Neutrophil (primary cell): ENCODE results near the gene RAD1.

Experiments used
- H3K27ac ChIP-seq: fragments of 200-600 bp; sonication (generic); 2 replicates; pipeline ENCODE4 v1.5.1; 2016; ENCODE audit warnings: mild to moderate bottlenecking, moderate library complexity
- H3K27me3 ChIP-seq: fragments of 200-600 bp; sonication (generic); 2 replicates; pipeline ENCODE4 v1.6.0; 2016; ENCODE audit warnings: mild to moderate bottlenecking
- H3K36me3 ChIP-seq: fragments of 200-600 bp; sonication (generic); 2 replicates; pipeline ENCODE4 v1.5.1; 2017
- H3K4me1 ChIP-seq, 2 experiments: fragments of 200-600 bp in 1 of 2; sonication (generic) in 1 of 2; 1 replicate in 1 of 2; 2 replicates in 1 of 2; pipeline versions ENCODE4 v1.5.1 to v1.6.1; 2013 to 2016; ENCODE audit warnings: low read depth in 1 of 2, low read length in 1 of 2, mild to moderate bottlenecking in 1 of 2, moderate library complexity in 1 of 2; ENCODE audit not compliant: control insufficient read depth in 1 of 2, insufficient read depth in 1 of 2
- H3K4me3 ChIP-seq, 2 experiments: fragments of 200-600 bp in 1 of 2; sonication (generic) in 1 of 2; 1 replicate in 1 of 2; 2 replicates in 1 of 2; pipeline ENCODE4 v1.5.1; 2013 to 2016; ENCODE audit warnings: low read depth in 1 of 2, low read length in 1 of 2, mild to moderate bottlenecking in 1 of 2, moderate library complexity in 1 of 2
- H3K9me3 ChIP-seq: fragments of 200-600 bp; sonication (generic); 2 replicates; pipeline ENCODE4 v1.5.1; 2016
- TF ChIP-seq, protein P1 (sequence below): fragments of 200-600 bp; sonication (generic); IDR thresholded peaks from 2 replicates; pipeline ENCODE4 v1.5.1; 2016; ENCODE audit warnings: antibody characterized with exemption

The RAD1 gene

DNA sequence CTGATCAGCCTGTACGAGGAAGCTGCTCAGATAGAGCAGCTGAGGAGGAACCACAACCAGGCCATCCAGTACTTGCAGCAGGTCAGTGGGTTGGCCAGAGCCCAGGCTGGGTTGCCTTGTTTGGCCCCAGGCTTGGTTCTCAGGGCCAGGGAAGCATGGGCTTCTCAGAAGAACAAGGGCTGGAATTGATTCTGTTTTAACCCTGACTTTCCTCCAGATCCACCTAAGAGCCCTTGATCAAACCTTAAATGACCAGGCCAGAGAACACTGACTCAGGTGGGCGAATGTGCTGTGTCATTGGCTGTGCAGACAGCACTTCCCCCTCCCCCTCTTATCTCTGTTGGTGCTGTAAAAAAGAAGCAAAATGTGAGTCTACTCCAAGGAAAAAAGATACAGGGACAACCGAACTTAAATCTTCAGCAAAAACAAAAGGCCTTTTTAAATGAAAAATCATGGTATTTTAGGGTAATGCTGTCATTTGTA, 48.3 kb downstream of the RAD1 start:
- H3K36me3 ChIP-seq, result no peaks in the 10 kb centered on the region
- TF ChIP-seq, protein P1, sequence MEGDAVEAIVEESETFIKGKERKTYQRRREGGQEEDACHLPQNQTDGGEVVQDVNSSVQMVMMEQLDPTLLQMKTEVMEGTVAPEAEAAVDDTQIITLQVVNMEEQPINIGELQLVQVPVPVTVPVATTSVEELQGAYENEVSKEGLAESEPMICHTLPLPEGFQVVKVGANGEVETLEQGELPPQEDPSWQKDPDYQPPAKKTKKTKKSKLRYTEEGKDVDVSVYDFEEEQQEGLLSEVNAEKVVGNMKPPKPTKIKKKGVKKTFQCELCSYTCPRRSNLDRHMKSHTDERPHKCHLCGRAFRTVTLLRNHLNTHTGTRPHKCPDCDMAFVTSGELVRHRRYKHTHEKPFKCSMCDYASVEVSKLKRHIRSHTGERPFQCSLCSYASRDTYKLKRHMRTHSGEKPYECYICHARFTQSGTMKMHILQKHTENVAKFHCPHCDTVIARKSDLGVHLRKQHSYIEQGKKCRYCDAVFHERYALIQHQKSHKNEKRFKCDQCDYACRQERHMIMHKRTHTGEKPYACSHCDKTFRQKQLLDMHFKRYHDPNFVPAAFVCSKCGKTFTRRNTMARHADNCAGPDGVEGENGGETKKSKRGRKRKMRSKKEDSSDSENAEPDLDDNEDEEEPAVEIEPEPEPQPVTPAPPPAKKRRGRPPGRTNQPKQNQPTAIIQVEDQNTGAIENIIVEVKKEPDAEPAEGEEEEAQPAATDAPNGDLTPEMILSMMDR, result no peak
- no peak overlapping the region for H3K4me3 ChIP-seq
- no peaks in the 10 kb centered on the region for H3K4me1 ChIP-seq
- H3K9me3 ChIP-seq, result no peaks in the 10 kb centered on the region
- H3K27me3 ChIP-seq, result no peaks in the 10 kb centered on the region
- H3K27ac ChIP-seq, result no peak overlapping the region

- TF ChIP-seq, protein P1, result no peak
- H3K27me3 ChIP-seq, result no peaks in the 10 kb centered on the region
- H3K4me1 ChIP-seq, result no peaks in the 10 kb centered on the region
- no peak overlapping the region for H3K27ac ChIP-seq
- H3K4me3 ChIP-seq, result no peak overlapping the region
- H3K9me3 ChIP-seq, result no peaks in the 10 kb centered on the region
- H3K36me3 ChIP-seq, result no peaks in the 10 kb centered on the region
Measured at GRCh38 chr5:34865091-34865490, 50.2 kb downstream of the RAD1 start.

- Histone ChIP-seq H3K4me3 (no peak overlapping the region), H3K36me3 (no peaks in the 10 kb centered on the region), H3K4me1 (no peaks in the 10 kb centered on the region), H3K27me3 (no peaks in the 10 kb centered on the region), H3K27ac (no peak overlapping the region), H3K9me3 (no peaks in the 10 kb centered on the region)
- TF ChIP-seq, protein P1, result no peak
Measured at GRCh38 chr5:34863946-34864345, 51.4 kb downstream of the RAD1 start.

- TF ChIP-seq, protein P1, result no peak
- Histone ChIP-seq H3K27me3 (no peaks in the 10 kb centered on the region), H3K36me3 (no peaks in the 10 kb centered on the region), H3K4me3 (no peak overlapping the region), H3K4me1 (no peaks in the 10 kb centered on the region), H3K27ac (no peak overlapping the region), H3K9me3 (no peaks in the 10 kb centered on the region)
Measured at GRCh38 chr5:34859253-34859652, 56.1 kb downstream of the RAD1 start.

GRCh38 chr5:34858790-34859189, 56.5 kb downstream of the RAD1 start:
- H3K27me3 ChIP-seq, result no peaks in the 10 kb centered on the region
- no peak overlapping the region for H3K4me3 ChIP-seq
- H3K9me3 ChIP-seq, result no peaks in the 10 kb centered on the region
- H3K36me3 ChIP-seq, result no peaks in the 10 kb centered on the region
- TF ChIP-seq, protein P1, result no peak
- no peak overlapping the region for H3K27ac ChIP-seq
- H3K4me1 ChIP-seq, result no peaks in the 10 kb centered on the region

DNA sequence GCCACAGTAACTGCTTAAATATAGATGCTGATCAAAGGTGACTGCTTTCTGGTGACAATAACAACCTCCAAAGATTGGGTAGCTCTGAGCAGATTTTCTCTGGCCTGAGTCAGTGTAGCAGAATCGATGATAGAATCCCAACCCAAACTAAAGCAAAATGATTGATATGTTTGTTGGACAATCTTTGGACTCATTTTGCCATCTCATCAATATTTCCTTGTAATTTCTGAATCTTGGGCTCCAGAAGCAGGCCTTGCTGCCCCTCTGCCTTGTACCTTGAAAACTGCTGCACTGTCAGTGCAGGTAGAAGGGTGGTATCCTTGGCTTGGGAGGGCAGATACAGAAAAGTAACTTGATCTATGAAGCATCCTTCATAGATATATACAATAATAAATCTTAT, 57.4 kb downstream of the RAD1 start:
- no peaks in the 10 kb centered on the region for H3K27me3 ChIP-seq
- no peak overlapping the region for H3K27ac ChIP-seq
- H3K4me3 ChIP-seq, result no peak overlapping the region
- H3K9me3 ChIP-seq, result no peaks in the 10 kb centered on the region
- no peaks in the 10 kb centered on the region for H3K36me3 ChIP-seq
- H3K4me1 ChIP-seq, result no peaks in the 10 kb centered on the region
- TF ChIP-seq, protein P1, result no peak
